T-helper 2 cell treated with Interferon-gamma antibody and Interleukin-4, amounts not matched to agents 5 μg/mL and 100 μg/mL, for 36 hours (primary cell): ENCODE measurements around the gene OR6C76.
"Not testable (repeated sequence)": the region's sequence is repeated elsewhere in the genome, so short reads cannot be mapped to it uniquely, and the experiment has no call there.

Experiments used
- DNase-seq: peaks from one replicate; pipeline ENCODE4 v3.0.0; 2021; ENCODE audit warnings: low spot score
- H3K27ac Mint-ChIP-seq: one replicate; pipeline ENCODE4 v1.8.0; 2021; ENCODE audit warnings: mild to moderate bottlenecking, mixed read lengths
- H3K27me3 Mint-ChIP-seq: one replicate; pipeline ENCODE4 v1.8.0; 2021; ENCODE audit warnings: low read depth, mixed read lengths
- H3K36me3 Mint-ChIP-seq: one replicate; pipeline ENCODE4 v1.8.0; 2021; ENCODE audit warnings: low read depth, mixed read lengths
- H3K4me1 Mint-ChIP-seq: one replicate; pipeline ENCODE4 v1.8.0; 2021; ENCODE audit warnings: low read depth, mixed read lengths
- H3K4me3 Mint-ChIP-seq: one replicate; pipeline ENCODE4 v1.8.0; 2022; ENCODE audit warnings: mild to moderate bottlenecking, moderate library complexity, mixed read lengths
- H3K9me3 Mint-ChIP-seq: one replicate; pipeline ENCODE4 v1.8.0; 2021; ENCODE audit warnings: mixed read lengths

The OR6C76 gene

DNA sequence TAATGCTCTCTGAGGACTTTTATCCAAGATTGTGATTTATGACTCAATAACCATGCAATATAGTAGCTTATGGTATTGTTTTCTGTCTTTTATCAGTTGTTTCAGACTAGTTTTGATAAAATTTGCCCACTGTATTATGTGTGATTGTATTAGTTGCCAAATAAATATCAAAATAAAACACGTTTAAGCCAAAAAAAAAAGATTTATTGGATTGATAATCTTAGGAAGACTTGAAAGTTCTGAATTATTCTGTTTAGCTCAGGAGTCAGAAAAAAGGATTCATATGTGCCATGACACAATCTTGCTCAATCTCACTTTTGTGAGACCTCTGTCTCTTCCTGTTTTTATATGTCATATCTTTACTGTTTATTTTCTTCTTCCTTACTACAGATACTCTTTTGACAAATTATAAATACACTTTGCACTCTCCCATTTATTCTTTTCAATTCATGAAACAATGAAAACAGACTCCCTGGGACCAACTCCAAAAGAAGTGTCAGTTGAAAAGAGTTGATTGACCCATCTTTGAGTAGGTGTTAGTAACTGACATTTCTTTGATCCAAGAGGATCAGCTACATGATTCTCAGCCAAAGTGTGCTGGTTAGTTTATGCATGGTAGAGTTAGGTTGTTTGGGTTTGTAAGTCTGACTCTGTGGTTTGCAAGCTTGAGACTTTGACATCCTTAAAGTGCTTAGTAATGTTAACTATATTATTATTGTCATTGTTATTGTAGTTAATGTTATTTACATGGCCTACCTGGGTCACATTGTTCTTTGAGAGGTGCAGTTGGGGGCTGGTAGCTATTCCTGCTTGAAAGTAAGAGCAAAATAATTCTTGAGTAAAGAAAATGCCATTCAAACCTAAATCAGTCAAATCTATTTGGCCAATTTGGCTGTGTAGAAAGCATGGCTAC lies 2.5 kb downstream of the OR6C76 start:
- Mint-ChIP-seq H3K4me3 (no peak overlapping the region), H3K36me3 (no peaks in the 10 kb centered on the region), H3K9me3 (no peaks in the 10 kb centered on the region), H3K27me3 (no peaks in the 10 kb centered on the region), H3K27ac (no peak overlapping the region), H3K4me1 (no peaks in the 10 kb centered on the region)
- no peak for DNase-seq

DNA sequence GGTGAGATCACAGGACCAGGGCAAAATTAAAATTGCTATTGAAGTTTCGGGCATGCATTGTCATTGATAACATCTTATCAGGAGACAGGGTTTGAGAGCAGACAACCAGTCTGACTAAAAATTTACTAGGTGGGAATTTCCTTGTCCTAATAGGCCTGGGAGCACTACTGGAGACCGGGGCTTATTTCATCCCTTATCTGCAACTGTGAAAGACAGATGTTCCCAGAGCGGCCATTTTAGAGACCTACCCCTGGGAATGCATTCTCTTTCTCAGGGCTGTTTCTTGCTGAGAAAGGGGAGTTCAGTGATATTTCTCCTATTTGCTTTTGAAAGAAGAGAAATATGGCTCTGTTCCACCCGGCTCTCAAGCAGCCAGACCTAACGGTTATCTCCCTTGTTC lies 15.2 kb downstream of the OR6C76 start:
- H3K27me3 Mint-ChIP-seq, H3K9me3 Mint-ChIP-seq, H3K27ac Mint-ChIP-seq, H3K4me3 Mint-ChIP-seq, H3K4me1 Mint-ChIP-seq, H3K36me3 Mint-ChIP-seq, DNase-seq: not testable (repeated sequence)

DNA sequence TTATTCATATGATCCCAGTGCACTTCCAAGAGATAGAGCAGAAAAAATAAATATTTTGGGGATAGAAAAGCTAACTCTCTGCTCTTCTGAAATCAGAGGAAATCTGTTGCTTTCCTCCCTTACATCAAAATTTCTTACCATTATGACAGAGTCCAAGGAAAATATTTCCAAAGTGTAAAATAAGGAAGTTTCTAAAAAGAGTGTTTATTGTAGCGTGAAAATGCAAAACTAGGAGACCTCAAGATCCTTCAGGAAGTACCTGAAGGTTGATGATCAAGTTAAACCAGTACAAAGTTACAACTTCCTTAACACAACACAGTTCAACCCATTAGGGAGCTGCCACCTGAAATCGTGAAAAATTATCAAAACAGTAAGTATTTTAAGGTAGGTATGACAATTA lies 17.7 kb downstream of the OR6C76 start, which contains the start of gene OR6C2:
Gene OR6C2 (plus strand): TSS at position 301 of the 400 bp plus-strand sequence. CDS start 8,138 bp downstream, outside the sequence.
- Mint-ChIP-seq H3K27me3 (no peaks in the 10 kb centered on the region), H3K36me3 (no peaks in the 10 kb centered on the region), H3K9me3 (peaks cover 10% of the 10 kb centered on the region), H3K27ac (no peak within 1 kb of the TSS), H3K4me3 (no peak within 1 kb of the TSS), H3K4me1 (no peaks in the 10 kb centered on the region)
- DNase-seq = no peak

DNA sequence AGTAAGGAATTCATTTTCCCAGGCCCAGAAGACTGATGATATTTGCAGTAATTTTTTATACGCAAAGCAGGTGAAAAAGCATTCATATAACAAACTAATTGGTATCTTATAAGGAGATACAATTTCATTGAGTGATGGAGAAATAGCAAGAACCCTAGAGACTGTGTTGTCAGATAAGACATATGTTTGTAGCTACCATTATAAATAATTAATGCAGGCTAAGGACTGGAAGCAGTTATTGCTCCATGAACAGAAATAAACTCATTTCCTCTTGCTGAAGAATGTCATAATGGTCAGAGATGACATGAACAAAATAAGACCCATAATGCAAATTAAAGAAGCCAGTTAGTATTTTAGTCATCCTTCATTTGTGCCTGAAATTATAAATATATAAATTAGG lies 19.3 kb downstream of the OR6C76 start:
- Mint-ChIP-seq H3K9me3 (peaks cover 7% of the 10 kb centered on the region), H3K27me3 (no peaks in the 10 kb centered on the region), H3K4me3 (no peak overlapping the region), H3K36me3 (no peaks in the 10 kb centered on the region), H3K27ac (no peak overlapping the region), H3K4me1 (no peaks in the 10 kb centered on the region)
- DNase-seq = no peak

DNA sequence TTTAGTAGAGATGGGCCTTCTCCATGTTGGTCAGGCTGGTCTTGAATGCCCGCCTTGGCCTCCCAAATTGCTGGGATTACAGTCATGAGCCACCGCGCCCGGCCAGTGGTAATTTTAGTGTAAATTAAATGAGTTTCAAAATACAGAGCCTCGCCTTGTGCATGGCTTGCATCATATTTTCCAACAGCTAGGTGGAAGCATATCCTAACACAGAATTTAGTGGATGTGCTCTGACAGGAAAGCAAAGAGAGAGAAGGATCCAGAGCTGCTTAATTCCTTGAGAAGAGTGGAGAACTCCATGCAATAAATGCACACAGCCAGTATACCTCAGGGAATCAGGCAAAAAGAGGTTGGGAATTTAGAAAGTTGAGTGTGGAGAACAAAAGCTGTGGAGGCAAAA lies 20.3 kb downstream of the OR6C76 start:
- no peak for DNase-seq
- Mint-ChIP-seq H3K27me3 (no peaks in the 10 kb centered on the region), H3K27ac (no peak overlapping the region), H3K9me3 (peaks cover 6% of the 10 kb centered on the region), H3K36me3 (no peaks in the 10 kb centered on the region), H3K4me3 (no peak overlapping the region), H3K4me1 (no peaks in the 10 kb centered on the region)

DNA sequence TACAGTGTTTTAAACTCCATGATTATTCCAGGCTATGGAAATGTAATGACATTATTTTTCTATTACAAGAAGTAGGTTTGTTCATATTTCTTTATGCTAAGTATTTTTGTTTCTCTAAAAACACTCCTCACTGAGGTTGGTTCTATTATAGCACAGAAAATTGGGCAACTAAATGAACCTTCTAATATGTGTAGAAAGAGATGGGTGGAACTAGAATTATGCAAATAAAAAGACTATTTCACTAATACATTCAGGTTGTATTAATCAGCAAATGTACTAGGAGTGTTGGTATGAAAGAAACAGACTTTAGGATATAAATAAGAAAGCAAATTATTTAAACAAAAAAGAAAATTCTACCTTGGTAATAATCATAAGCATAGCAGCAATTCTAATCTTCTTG lies 22.8 kb downstream of the OR6C76 start:
- DNase-seq = no peak
- no peaks in the 10 kb centered on the region for H3K36me3 Mint-ChIP-seq
- no peaks in the 10 kb centered on the region for H3K9me3 Mint-ChIP-seq
- no peak overlapping the region for H3K27ac Mint-ChIP-seq
- no peaks in the 10 kb centered on the region for H3K27me3 Mint-ChIP-seq
- H3K4me3 Mint-ChIP-seq = no peak overlapping the region
- no peaks in the 10 kb centered on the region for H3K4me1 Mint-ChIP-seq

DNA sequence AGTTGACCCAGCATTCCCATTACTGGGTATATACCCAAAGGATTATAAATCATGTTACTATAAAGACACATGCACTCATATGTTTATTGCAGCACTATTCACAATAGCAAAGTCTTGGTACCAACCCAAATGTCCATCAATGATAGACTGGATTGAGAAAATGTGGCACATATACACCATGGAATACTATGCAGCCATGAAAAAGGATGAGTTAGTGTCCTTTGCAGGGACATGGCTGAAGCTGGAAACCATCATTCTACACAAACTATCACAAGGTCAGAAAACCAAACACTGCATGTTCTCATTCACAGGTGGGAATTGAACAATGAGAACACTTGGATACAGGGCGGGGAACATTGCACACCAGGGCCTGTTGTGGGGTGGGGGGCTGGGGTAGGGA lies 38.9 kb downstream of the OR6C76 start:
- H3K9me3 Mint-ChIP-seq, H3K4me3 Mint-ChIP-seq, DNase-seq: not testable (repeated sequence)

DNA sequence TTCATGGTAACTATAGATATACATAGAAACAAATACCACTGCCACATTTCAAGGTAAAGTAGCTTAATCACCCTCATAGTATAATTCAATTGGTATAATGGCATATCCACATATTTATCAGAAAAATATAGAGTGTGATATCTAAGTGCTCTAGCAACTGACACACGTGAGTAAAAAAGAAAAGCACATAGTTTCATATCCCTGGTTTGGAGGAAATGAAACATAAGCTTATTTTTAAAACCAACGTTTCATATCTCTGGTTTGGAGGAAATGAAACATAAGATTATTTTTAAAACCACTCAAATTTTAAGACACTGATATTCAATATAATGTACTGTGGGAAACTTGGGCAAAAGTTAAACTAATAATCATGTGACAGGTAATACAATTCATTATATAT lies 41.8 kb downstream of the OR6C76 start:
- peaks cover 7% of the 10 kb centered on the region for H3K27me3 Mint-ChIP-seq
- H3K27ac Mint-ChIP-seq = no peak overlapping the region
- H3K4me1 Mint-ChIP-seq = no peaks in the 10 kb centered on the region
- DNase-seq = no peak
- no peaks in the 10 kb centered on the region for H3K9me3 Mint-ChIP-seq
- no peaks in the 10 kb centered on the region for H3K36me3 Mint-ChIP-seq
- H3K4me3 Mint-ChIP-seq = no peak overlapping the region

More for the DNA sequence above, 38.9 kb downstream of the OR6C76 start:
- H3K27me3 Mint-ChIP-seq, H3K27ac Mint-ChIP-seq, H3K36me3 Mint-ChIP-seq, H3K4me1 Mint-ChIP-seq: not testable (repeated sequence)

DNA sequence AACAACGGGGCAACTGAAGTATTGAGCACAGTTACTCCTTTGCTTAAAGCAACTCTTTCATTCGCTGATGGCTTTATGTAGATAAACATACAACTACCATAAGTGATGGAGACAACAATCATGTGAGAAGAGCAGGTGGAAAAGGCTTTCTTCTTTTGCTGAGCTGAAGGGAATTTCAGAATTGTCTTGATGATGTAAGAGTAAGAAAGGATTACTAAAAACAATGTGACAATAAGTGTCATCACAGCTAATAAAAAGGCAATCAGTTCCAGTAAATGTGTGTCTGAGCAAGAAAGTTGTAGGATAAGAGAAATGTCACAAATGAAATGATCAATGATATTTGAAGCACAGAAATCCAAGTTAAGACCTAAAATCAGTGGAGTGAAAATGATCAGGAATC lies 43.2 kb downstream of the OR6C76 start:
- Mint-ChIP-seq H3K36me3 (no peaks in the 10 kb centered on the region), H3K27ac (no peak overlapping the region), H3K4me1 (no peaks in the 10 kb centered on the region), H3K4me3 (no peak overlapping the region), H3K9me3 (no peaks in the 10 kb centered on the region), H3K27me3 (peaks cover 7% of the 10 kb centered on the region)
- DNase-seq = no peak

DNA sequence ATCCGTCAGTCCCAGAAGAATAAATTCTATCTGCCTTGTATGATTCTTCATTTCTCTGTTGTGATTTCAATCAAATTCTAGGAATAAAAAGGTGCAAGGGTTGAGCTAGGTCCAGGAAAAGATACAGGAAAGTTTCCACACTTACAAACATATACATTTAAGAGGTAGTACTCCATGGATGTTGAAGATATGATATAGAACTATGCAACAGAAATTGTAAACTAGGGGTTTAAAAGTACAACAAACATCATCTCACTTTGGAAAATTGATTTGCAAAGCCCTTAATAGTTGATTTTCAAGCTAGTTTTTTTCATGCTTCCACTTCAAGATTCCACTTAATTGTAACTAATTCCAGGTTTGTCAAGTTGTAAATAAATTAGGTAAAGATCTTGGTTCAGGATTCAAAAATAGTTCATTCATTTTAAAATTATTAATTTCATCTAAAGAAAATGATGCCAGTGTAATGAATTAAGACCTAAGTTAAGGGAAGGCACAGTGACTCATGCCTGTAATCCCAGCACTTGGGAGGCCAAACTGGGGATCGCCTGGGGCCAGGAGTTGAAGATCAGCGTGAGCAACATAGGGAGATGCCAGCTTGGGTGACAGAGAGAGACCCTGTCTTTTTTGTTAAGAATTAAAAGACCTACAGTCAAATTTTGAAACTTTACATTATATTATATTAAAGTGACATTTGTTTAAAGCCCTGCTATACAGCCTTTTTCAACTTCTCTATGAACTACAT lies 44.2 kb downstream of the OR6C76 start, which contains the start of gene OR6C70:
Gene OR6C70 (minus strand): TSS at position 51 of the 742 bp plus-strand sequence. CDS start 0 bp downstream, at position 51.
- Mint-ChIP-seq H3K4me1 (no peaks in the 10 kb centered on the region), H3K27me3 (peaks cover 7% of the 10 kb centered on the region), H3K27ac (no peak within 1 kb of the TSS), H3K36me3 (no peaks in the 10 kb centered on the region), H3K4me3 (no peak within 1 kb of the TSS), H3K9me3 (no peaks in the 10 kb centered on the region)
- no peak for DNase-seq

DNA sequence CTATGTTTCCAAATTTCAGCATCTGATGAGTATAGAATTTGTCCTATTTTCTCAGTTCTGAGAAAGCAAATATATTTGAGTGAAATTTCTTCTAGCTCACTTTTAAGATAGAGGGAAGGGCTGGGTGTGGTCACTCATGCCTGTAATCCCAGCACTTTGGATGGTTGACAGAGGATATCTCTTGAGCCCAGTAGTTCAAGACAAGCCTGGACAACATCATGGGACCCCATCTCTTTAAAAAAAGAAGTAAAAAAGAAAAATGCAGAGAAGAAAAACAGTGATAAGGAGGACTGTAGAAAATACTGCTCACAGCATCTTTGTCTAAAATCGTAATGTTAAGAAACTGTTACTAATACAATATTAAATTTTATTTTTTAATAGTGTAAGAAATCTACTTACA lies 46.2 kb downstream of the OR6C76 start:
- H3K36me3 Mint-ChIP-seq = no peaks in the 10 kb centered on the region
- peaks cover 7% of the 10 kb centered on the region for H3K27me3 Mint-ChIP-seq
- H3K4me3 Mint-ChIP-seq = no peak overlapping the region
- no peaks in the 10 kb centered on the region for H3K4me1 Mint-ChIP-seq
- no peak overlapping the region for H3K27ac Mint-ChIP-seq
- DNase-seq = no peak
- H3K9me3 Mint-ChIP-seq = no peaks in the 10 kb centered on the region
